BLaER1 treated with 17β-estradiol and CSF1 and Interleukin-3, amounts not matched to agents 10 nM and 100 nM (cell line): ENCODE results near the gene LZTFL1.

Experiments used
- H3K27ac ChIP-seq, 11 experiments: shearing (Covaris generic); formaldehyde crosslinking; 2 replicates each; pipeline ENCODE4 v1.8.1; 2022
- H3K27me3 ChIP-seq, 11 experiments: shearing (Covaris generic); formaldehyde crosslinking; 2 replicates each; pipeline ENCODE4 v1.8.1; 2022
- H3K36me3 ChIP-seq, 11 experiments: shearing (Covaris generic); formaldehyde crosslinking; 2 replicates each; pipeline ENCODE4 v1.8.1; 2022
- H3K4me1 ChIP-seq, 10 experiments: shearing (Covaris generic); formaldehyde crosslinking; 2 replicates each; pipeline ENCODE4 v1.8.1; 2022
- H3K4me2 ChIP-seq, 11 experiments: shearing (Covaris generic); formaldehyde crosslinking; 2 replicates each; pipeline ENCODE4 v1.8.1; 2022
- H3K4me3 ChIP-seq, 10 experiments: shearing (Covaris generic); formaldehyde crosslinking; 2 replicates each; pipeline ENCODE4 v1.8.1; 2022
- H3K9ac ChIP-seq, 11 experiments: shearing (Covaris generic); formaldehyde crosslinking; 2 replicates each; pipeline ENCODE4 v1.8.1; 2022
- H3K9me3 ChIP-seq, 11 experiments: shearing (Covaris generic); formaldehyde crosslinking; replicated peaks in 1 of 11; 2 replicates each; pipeline ENCODE4 v1.8.1; 2022
- H4K20me1 ChIP-seq, 11 experiments: shearing (Covaris generic); formaldehyde crosslinking; 2 replicates each; pipeline ENCODE4 v1.8.1; 2022
- Cebpa-rat ChIP-seq, 11 experiments: shearing (Covaris generic); IDR thresholded peaks; 2 replicates each; pipeline ENCODE4 v1.8.1; 2022

Gene LZTFL1

GRCh38 chr3:45777111-45777745, 64.7 kb downstream of the LZTFL1 start:
- no peak for TF ChIP-seq Cebpa-rat (IDR thresholded peaks at IDR 0.05)
- Histone ChIP-seq H3K27me3 (no peaks in the 10 kb centered on the region), H3K9me3 (no peaks in the 10 kb centered on the region), H3K27ac (no peak overlapping the region), H3K9ac (no peak overlapping the region), H3K4me3 (no peak overlapping the region), H3K4me2 (no peak overlapping the region), H3K4me1 (peaks cover 0 to 10% (median 0%) of the 10 kb centered on the region in 10 experiments; a peak in 3 of 20 replicates), H4K20me1 (no peaks in the 10 kb centered on the region), H3K36me3 (no peaks in the 10 kb centered on the region)

GRCh38 chr3:45776611-45777010, 65.3 kb downstream of the LZTFL1 start:
- H3K4me2 ChIP-seq: no peak overlapping the region
- H3K9me3 ChIP-seq: no peaks in the 10 kb centered on the region
- H4K20me1 ChIP-seq: no peaks in the 10 kb centered on the region
- H3K27ac ChIP-seq: no peak overlapping the region
- H3K4me3 ChIP-seq: no peak overlapping the region
- H3K27me3 ChIP-seq: no peaks in the 10 kb centered on the region
- peaks cover 0 to 10% (median 0%) of the 10 kb centered on the region in 10 experiments; a peak in 3 of 20 replicates for H3K4me1 ChIP-seq
- H3K36me3 ChIP-seq: no peaks in the 10 kb centered on the region
- H3K9ac ChIP-seq: no peak overlapping the region
- TF ChIP-seq Cebpa-rat (IDR thresholded peaks at IDR 0.05): no peak

GRCh38 chr3:45776301-45776595, 65.7 kb downstream of the LZTFL1 start:
- H3K9me3 ChIP-seq: no peaks in the 10 kb centered on the region
- TF ChIP-seq Cebpa-rat (IDR thresholded peaks at IDR 0.05): no peak
- H3K4me1 ChIP-seq: peaks cover 0 to 10% (median 0%) of the 10 kb centered on the region in 10 experiments; a peak in 3 of 20 replicates
- H3K9ac ChIP-seq: no peak overlapping the region
- no peaks in the 10 kb centered on the region for H4K20me1 ChIP-seq
- no peaks in the 10 kb centered on the region for H3K27me3 ChIP-seq
- H3K27ac ChIP-seq: no peak overlapping the region
- H3K4me2 ChIP-seq: no peak overlapping the region
- H3K4me3 ChIP-seq: no peak overlapping the region
- H3K36me3 ChIP-seq: no peaks in the 10 kb centered on the region

GRCh38 chr3:45775571-45776300, 66.2 kb downstream of the LZTFL1 start:
- no peaks in the 10 kb centered on the region for H3K9me3 ChIP-seq
- H4K20me1 ChIP-seq: no peaks in the 10 kb centered on the region
- H3K9ac ChIP-seq: no peak overlapping the region
- peaks cover 0 to 10% (median 0%) of the 10 kb centered on the region in 10 experiments; a peak in 3 of 20 replicates for H3K4me1 ChIP-seq
- H3K4me3 ChIP-seq: no peak overlapping the region
- no peak overlapping the region for H3K27ac ChIP-seq
- no peak overlapping the region for H3K4me2 ChIP-seq
- H3K36me3 ChIP-seq: no peaks in the 10 kb centered on the region
- TF ChIP-seq Cebpa-rat (IDR thresholded peaks at IDR 0.05): no peak
- H3K27me3 ChIP-seq: no peaks in the 10 kb centered on the region

GRCh38 chr3:45774581-45775521, 67.1 kb downstream of the LZTFL1 start:
- H3K4me1 ChIP-seq: peaks cover 0 to 10% (median 0%) of the 10 kb centered on the region in 10 experiments; a peak in 3 of 20 replicates
- no peak overlapping the region for H3K4me3 ChIP-seq
- no peaks in the 10 kb centered on the region for H3K36me3 ChIP-seq
- TF ChIP-seq Cebpa-rat (IDR thresholded peaks at IDR 0.05): no peak
- no peak overlapping the region for H3K9ac ChIP-seq
- H3K9me3 ChIP-seq: no peaks in the 10 kb centered on the region
- H3K27ac ChIP-seq: no peak overlapping the region
- no peak overlapping the region for H3K4me2 ChIP-seq
- no peaks in the 10 kb centered on the region for H4K20me1 ChIP-seq
- no peaks in the 10 kb centered on the region for H3K27me3 ChIP-seq

GRCh38 chr3:45773714-45774449, 68.0 kb downstream of the LZTFL1 start:
- no peak overlapping the region for H3K4me3 ChIP-seq
- H3K27ac ChIP-seq: no peak overlapping the region
- no peaks in the 10 kb centered on the region for H3K36me3 ChIP-seq
- H3K9me3 ChIP-seq: no peaks in the 10 kb centered on the region
- H4K20me1 ChIP-seq: no peaks in the 10 kb centered on the region
- TF ChIP-seq Cebpa-rat (IDR thresholded peaks at IDR 0.05): no peak
- H3K9ac ChIP-seq: no peak overlapping the region
- H3K4me2 ChIP-seq: no peak overlapping the region
- no peaks in the 10 kb centered on the region for H3K27me3 ChIP-seq
- H3K4me1 ChIP-seq: peaks cover 0 to 10% (median 0%) of the 10 kb centered on the region in 10 experiments; a peak in 3 of 20 replicates
